GM04503 (cell line): ENCODE measurements around the gene WASF2.
"Not testable (repeated sequence)": the region's sequence is repeated elsewhere in the genome, so short reads cannot be mapped to it uniquely, and the experiment has no call there.

Experiments used
- DNase-seq: peaks from one replicate; pipeline ENCODE4 v3.0.0-alpha.2; 2012; ENCODE audit warnings: low read depth

WASF2 gene

DNA sequence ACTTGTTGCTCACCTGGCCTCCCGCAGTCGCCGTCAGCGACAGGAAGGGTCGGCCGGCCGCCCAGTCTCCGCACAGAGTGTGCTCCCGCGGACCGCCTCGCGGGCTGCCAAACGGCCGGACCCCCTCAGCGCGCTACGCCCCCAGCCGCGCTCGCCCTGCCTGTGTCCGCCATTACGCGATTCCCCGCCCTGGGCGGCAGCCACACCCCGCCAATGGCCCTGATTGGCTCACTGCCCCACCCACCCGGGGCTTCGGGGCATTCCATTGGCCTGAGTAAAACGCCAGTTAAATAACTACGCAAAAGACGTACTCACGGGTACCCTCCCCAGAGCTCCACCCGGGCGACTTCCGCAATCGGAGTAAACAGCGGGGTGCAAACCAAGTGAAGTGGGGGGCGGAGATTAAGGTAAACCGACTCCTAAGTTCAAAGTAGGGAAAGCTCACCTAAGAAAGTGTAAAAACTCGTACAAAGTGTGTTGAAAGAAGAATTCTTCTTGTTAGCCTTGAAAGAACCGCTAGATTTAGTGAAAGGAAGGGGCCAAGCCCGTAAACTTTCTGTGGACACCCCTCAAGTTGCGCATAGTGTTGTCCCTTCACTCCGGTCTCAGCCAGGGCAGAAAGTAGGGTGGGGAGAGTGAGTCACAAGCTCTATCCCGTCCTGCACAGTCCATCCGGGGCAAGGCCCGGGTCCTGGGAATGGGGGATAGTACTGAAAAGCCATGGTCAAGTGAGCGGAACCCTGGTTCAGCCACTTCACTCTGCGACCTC lies at the start of gene WASF2:
WASF2 (minus strand) TSS at position 195 of the 769 bp plus-strand sequence. CDS start 61,277 bp downstream, outside the sequence.
- peak; percentile 77 for DNase-seq

- DNase-seq, result peak; percentile 49
Measured at GRCh38 chr1:27538793-27539192, 48.8 kb upstream of the WASF2 start.

- DNase-seq, result not testable (repeated sequence)
Measured at GRCh38 chr1:27538305-27538676, 48.3 kb upstream of the WASF2 start.

DNA sequence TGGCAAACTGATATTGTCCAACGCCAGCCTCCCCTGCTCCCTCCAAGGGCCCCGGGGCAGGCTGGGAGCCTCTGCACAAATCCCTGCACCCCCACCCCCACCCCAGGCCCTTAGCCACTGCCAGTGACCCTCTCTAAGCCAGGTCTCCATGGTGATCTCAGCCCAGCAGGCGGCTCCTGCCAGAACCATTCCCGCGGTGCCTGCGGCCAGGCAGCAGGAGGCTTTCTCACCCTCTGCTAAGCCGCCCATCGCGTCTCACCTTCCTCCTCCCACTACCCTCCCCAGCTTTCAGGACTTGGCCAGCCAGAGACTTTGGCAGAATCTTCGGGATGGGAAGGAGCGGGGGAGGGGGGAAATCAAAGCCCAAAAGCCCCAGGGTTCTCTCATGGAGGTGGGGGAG lies 46.8 kb upstream of the WASF2 start:
- peak; percentile 56 for DNase-seq

GRCh38 chr1:27536010-27536757 lies 46.2 kb upstream of the WASF2 start:
- no peak for DNase-seq

DNA sequence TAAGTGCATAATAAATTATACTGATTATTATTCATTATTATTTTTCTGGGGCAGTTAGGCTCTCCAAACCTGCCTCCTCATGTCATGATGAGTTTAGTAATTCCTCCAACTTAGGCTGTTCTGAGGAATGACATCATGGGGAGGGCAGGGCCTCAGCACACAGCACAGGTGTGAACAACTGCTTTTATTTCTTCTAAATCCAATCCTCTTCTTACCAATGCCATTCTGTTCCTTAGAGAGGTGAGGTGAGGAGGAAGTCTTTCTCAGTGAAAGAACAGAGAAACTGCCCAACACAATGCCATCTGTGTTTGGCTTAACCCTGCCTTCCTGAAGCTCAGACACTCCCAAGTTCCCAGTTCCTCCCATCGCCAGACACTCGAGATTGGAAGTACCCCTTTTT lies 45.4 kb upstream of the WASF2 start:
- no peak for DNase-seq

DNA sequence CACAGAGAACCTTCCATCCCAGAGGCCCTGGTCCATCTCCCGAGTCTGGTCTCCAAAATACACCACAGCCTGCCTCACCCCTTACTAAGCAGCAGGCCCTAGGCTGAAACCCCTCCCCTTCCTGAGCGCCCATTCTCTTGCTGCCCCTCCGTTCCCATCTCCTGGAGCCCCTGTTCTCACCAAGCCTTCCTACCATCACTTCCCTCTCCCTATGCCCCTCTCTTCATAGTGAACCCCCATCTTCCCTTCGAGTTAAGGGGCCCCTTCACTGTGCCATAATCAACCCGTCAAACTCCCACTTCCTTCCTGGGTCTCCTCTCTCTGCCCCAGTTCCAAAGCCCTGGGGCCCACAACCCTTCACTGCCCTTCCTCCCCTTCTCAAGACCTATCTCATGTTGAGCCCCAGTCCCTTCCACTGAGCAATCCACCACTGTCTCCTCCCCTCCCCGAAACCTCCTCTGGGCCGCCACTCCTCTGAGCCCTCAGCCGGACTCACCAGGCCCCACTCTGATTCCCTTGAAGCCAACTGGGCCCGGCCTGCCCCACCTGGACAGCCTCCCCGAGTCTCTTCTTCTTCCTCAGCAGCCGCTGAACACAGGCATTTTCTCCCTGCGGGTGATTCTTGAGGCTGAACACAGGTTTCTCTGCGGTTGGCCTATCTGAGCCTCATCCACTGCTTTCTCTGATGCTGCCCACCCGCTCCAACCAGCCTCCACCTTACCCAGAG lies 42.2 kb upstream of the WASF2 start:
- no peak for DNase-seq

GRCh38 chr1:27530192-27530591 lies 40.2 kb upstream of the WASF2 start:
- DNase-seq, result no peak

DNA sequence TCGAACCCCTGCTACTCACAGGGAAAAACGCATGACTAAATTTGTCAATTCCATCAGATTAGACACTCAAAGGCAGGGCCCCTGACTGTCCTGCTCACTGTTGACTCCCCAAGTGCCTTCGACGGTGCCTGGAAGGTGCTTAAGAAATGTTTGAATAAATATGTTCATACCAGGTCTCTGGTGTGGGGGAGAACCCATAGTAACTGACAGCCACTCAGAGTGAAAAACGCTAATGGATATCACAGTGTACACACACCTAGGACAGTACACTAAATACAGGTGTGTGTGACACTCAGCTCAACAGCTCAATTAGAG lies 39.7 kb upstream of the WASF2 start:
- no peak for DNase-seq

DNA sequence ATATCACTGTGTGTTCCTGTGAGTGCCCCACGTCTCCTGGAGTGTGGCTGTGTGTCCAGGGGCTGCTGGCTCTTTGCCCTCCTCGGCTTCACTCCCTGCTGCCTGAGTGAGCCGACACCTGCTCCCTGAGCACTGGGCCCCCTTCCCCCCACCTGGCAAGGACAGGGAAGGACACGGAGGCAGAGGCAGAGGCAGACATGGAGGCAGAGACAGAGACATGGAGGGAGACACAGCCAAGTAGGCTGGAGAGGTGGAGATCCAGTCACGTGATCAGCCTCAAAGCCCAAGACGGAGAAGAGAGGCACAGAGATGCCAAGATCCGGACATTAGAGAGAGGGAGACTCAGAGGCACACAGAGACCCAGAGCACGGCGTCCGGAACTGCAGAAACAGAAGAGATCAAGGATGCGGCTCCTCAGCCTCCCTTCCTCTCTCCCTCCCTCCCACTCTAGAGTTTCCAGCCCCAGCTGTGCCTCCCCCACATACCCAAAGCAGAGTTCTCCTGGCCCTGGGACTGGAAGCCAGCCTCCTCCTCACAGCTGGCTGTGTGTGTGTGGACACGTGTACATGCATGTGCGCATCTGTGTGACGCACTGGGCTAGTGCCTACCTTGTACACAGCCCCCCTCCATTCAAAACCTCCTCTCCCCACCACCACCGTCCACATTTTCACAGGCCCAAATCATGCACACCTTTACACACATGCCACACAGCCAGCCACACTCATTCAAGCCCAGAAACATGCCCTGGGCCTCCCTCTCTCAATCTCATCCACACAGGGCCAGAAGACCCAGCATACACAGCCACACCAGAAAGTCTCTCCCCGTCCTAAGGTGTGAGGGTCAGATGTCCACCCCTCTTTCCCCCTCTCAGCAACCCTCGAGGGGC lies 39.1 kb upstream of the WASF2 start:
- DNase-seq, result peak; percentile 40

- DNase-seq, result no peak
Measured at GRCh38 chr1:27527890-27528817, 38.2 kb upstream of the WASF2 start.

DNA sequence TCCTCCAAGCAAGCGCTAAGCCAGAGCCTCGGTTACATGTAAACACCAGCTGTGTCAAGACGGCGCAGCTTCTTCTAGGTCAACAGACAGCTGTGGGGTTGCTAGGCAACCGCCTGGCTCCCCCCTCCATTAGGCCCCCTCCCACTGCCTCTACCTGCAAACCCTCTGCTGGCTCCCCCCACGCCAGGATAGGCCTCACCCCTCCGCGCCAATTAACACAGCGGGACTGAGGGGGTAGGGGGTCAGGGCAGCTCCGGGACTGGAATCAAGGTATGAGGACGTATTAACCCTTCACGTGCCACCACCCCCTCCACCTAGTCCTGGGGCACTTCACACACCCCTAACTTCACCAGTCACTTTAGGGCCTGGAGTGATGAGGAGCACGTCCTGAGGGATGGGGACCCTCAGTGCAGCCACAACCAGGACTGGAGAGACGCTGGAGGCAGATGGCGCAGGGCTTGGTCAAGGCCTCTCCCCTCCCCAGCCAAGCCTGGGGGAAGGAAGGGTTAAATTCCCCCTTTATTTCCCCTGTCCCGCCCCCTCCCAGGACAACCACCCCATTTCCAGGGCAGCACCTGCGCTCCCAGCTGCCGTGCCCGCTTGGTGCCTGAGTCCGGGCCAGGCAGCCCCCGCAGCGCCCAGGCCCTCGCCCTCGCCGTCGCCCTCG lies 37.4 kb upstream of the WASF2 start:
- DNase-seq, result no peak

DNA sequence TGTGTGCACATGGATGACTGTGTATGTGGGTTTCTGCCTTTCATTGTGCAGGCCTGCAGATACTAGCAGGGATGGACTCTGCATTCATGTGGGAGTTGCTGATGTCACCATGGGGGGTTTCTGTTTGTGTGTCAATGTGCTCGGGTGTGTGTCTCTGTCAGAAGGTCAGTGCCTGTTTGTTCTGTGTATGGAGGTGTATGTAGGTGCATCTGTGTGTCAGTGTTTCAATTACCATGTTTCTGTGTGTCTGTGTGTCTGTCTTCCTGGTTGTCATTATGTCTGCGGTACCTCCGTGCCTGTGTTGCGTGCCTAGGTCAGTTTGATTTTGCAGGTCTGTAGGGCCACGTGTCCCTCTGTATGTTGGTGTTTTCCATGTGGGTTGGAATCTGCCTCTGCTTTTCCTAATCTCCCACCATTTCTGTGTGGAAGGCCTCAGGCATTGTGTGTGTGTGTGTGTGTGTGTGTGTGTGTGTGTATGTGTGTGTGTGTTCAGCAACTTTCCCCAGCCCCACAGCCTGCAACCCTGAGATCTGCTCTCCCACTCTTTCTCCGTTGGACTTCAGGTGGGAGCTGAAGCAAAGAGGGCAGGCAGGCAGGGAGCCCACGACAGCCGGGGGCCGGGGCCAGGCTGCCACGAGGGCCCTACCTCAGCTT lies 36.7 kb upstream of the WASF2 start:
- DNase-seq, result no peak

DNA sequence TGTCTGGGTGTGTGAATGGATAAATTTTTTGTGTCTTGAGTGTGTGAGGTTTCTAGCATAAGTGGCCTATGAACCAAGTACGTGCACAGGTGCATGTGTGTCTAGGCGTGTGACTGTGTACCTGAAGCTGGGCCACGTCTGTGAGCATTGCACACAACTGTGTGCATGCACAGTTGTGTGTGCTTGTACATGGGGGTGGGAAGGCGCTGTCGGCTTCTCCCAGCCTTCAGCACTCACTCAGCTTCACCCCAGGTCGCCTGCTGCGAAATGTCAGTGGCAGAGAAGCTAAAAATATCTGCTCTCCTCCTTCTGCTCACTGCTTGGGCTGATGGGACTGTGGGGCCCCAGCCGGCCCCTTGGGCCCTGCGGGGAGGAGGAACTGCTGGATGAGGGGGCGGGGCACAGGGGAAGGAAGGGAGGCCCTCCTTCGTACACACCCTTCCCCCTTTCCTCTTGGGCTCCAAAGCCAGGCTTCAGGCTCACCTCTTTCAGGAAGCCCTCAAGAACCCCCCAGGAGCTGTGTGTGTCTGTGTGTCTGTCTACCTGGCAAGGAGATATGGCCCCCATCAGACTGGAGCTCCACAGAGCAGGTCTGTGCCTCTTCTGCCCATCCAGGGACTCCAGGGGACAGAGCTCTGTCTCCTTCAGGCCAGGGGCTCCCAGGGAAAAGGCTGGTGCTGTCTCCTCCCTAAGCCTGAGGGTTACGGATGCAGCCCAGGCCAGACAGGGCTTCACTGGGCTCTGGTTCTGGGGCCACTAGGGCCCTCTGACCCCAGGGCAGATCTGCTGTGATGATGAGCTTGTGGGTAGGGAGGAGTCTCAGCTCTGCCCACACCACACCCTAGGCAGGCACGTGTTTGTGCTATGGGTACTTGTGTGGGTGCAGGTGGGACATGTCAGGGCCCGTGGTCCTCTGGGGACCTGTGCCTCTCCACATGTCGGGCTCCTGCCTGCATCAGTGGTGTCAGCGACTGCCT lies 35.6 kb upstream of the WASF2 start:
- no peak for DNase-seq

DNA sequence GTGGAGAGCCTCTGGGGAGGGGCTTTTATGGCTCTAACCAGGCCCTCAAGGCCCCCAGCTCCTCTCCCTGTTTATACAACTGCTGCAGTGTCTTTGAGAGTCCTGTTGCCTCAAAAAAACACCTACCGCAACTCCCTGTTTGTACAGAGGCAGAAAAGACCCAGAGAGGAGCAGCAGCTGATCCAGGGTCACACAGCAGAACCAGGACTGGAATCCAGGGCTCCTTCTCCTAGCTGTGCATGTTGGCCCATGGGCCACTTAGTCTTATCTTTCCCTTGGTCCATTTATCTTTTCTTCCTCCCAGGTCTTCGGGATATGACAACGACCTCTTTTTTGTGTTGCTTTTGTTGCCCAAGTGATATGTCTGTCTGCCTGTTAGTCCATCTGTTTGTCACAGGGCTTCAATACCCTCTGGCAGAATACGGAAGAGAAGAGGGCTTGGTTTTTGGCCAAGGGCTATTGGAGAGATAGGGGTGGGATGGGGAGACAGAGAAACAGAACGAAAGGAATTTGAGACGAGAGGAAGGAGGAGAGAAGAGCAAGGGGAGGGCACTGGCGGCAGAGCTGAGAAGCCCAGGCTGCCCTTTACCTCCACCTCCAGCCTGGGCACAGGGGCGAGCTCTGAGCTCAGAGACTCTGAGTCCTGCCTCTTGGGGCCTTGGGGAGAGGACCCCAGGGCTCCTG lies 33.5 kb upstream of the WASF2 start:
- no peak for DNase-seq

DNA sequence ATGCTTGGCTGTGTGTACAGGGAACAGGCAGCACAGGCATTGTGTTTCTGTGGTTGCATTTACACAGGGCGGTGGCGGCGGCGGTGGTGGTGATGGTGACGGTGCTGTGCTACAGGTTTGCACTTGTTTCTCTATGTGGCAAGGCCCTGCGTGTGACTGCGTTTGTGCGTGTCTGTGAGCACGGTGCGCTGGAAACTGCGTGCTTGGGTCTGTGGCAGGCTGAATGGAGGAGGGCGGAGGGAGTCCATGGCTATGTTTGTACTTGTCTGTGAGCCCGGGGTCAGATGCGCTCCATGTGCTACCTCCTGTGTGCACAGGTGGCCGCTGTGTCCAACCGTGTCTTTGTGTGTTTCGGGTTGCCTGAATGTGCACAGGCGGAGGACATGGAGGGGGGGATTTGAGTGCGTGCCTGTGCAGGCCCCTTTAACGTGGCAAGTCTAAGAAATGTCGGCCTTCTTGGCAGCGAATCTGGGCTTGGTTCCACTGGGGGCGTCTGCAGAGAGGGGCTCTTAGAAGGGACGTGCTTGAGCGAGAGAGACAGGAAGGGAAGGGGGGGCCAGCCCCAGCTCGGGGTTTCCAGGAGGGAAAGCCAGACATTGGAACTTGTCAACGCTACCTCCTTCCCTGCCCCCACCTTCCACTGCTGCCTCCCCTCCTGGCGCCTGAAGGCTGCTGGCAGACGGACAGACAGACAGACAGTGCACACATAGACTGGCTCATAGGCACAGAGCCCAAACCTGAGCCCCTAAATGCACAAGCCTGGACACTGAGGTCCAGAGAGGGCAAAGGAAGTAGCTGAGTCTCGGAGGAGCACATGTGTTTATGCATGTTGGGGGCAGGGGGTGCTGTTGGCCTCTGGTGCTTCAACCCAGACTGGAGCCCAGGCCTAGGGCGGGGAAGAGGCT lies 32.7 kb upstream of the WASF2 start:
- DNase-seq, result no peak

DNA sequence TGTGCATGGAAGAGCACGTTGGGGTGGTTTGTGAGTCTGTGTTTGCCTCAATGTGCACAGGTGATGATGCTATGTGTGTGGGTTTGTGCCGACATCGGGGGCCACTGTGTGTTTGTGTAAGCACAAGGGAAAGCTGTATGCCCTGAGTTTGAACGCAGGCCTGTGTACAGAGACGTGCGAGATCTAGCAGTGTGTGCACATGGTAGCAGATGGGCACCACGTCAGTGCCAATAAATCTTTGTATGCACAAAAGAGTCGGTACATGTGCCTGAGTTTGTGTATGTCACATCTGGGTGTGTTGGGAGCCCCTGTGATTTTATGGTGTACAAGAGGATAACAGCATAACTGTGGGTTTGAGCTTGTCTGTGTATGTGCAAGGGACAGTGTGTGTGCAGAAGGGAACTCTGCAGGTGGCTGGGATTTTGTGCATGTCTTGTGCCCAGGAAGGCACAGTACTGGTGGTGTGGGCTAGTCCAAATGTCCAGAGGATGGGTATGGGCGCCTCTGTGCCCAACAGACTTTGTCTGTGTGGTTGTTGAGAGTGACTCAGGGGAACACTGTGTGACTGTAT lies 32.0 kb upstream of the WASF2 start:
- DNase-seq, result no peak
